HCT116 (cell line): Measurements from ENCODE around the gene DHX16. TPM values are rescaled to one million over a fixed set of nuclear protein-coding genes. Genes with fewer than 3 reads are reported as not detected.

Experiments
- ATAC-seq: fragments of 200-7000 bp; cut with Tn5 transposase; 2 replicates; pipeline ENCODE4 v1.9.1; 2020; ENCODE audit warnings: mild to moderate bottlenecking, moderate library complexity
- BruUV-seq: library from RNA; stranded (reverse); fragments of 400-500 nt; replicated peaks from 2 replicates; lab custom pipeline; 2021; lab: Mats Ljungman, UMichigan
- CTCF ChIA-PET: fragments of 300-600 bp; sonication (Branson Sonifier 250); formaldehyde crosslinking; loops from one replicate; lab custom pipeline; 2021; ENCODE audit warnings: antibody characterized with exemption; lab: Charles Lee
- POLR2A ChIA-PET: fragments of 300-600, 350-600 bp; sonication (Branson Sonifier 250); formaldehyde crosslinking; loops from one replicate; lab custom pipeline; 2021; ENCODE audit warnings: antibody characterized with exemption; lab: Charles Lee
- RAD21 ChIA-PET, 2 experiments: fragments of 300-600 bp; sonication (Branson Sonifier 250); formaldehyde crosslinking; loops; one replicate each; lab custom pipeline; 2023; ENCODE audit warnings: low total read pairs in 2 of 2; ENCODE audit not compliant: uncharacterized antibody in 2 of 2, unreplicated experiment in 2 of 2, low non-redundant PET in 1 of 2; lab: Charles Lee
- DNase-seq: peaks from one replicate; pipeline ENCODE4 v3.0.0-alpha.2; 2010; ENCODE audit warnings: low read depth, low spot score
- H2AFZ ChIP-seq: fragments of 200-600 bp; shearing (Covaris generic), sonication (generic); 2 replicates; pipeline ENCODE4 v1.6.1; 2017; ENCODE audit warnings: low read depth, mixed run types, mixed read lengths, antibody characterized with exemption, low read length; ENCODE audit not compliant: poor library complexity, severe bottlenecking
- H3K27ac ChIP-seq: 2 replicates; pipeline ENCODE4 v1.5.1; 2012; ENCODE audit warnings: low read depth, low read length
- H3K27me3 ChIP-seq: fragments of 200-600 bp; sonication (generic); 2 replicates; pipeline ENCODE4 v1.6.1; 2016; ENCODE audit warnings: mixed run types, low read length, mixed read lengths; ENCODE audit not compliant: insufficient read depth
- H3K36me3 ChIP-seq, 2 experiments: fragments of 200-500 bp in 1 of 2; fragments of 200-600 bp in 1 of 2; sonication (Bioruptor generic) in 1 of 2; sonication (generic) in 1 of 2; 2 replicates each; pipeline versions ENCODE4 v1.5.1 to v1.6.1; 2014 to 2016; ENCODE audit warnings: low read length in 2 of 2, inconsistent platforms in 1 of 2, mixed read lengths in 1 of 2, mixed run types in 1 of 2; ENCODE audit not compliant: insufficient read depth in 2 of 2, control insufficient read depth in 1 of 2
- H3K4me1 ChIP-seq, 2 experiments: fragments of 200-600 bp in 1 of 2; sonication (generic) in 1 of 2; 2 replicates each; pipeline versions ENCODE4 v1.5.1 to v1.6.1; 2012 to 2017; ENCODE audit warnings: low read length in 2 of 2, inconsistent platforms in 1 of 2, mild to moderate bottlenecking in 1 of 2, mixed read lengths in 1 of 2, mixed run types in 1 of 2, moderate library complexity in 1 of 2; ENCODE audit not compliant: insufficient read depth in 2 of 2, control insufficient read depth in 1 of 2
- H3K4me2 ChIP-seq: fragments of 200-600 bp; sonication (generic); 2 replicates; pipeline ENCODE4 v1.6.1; 2017; ENCODE audit warnings: mixed run types, low read length, mixed read lengths
- H3K4me3 ChIP-seq, 2 experiments: fragments of 200-600 bp in 1 of 2; sonication (generic) in 1 of 2; replicated peaks in 1 of 2; 2 replicates each; pipeline ENCODE4 v1.5.1; 2011 to 2016; ENCODE audit warnings: low read length in 2 of 2, control low read depth in 1 of 2, low read depth in 1 of 2, mild to moderate bottlenecking in 1 of 2, mixed read lengths in 1 of 2, mixed run types in 1 of 2
- H3K79me2 ChIP-seq: fragments of 200-600 bp; sonication (generic); 2 replicates; pipeline ENCODE4 v1.6.1; 2017; ENCODE audit warnings: mild to moderate bottlenecking, mixed run types, low read length, moderate library complexity, mixed read lengths; ENCODE audit not compliant: insufficient read depth
- H3K9ac ChIP-seq: fragments of 200-600 bp; sonication (generic); 2 replicates; pipeline ENCODE4 v1.6.1; 2016; ENCODE audit warnings: low read length, mixed read lengths
- H3K9me2 ChIP-seq: fragments of 200-600 bp; sonication (generic), shearing (Covaris generic); 2 replicates; pipeline ENCODE4 v1.6.1; 2017; ENCODE audit warnings: mixed run types, mild to moderate bottlenecking, moderate library complexity; ENCODE audit not compliant: insufficient read depth
- H3K9me3 ChIP-seq, 2 experiments: fragments of 200-500 bp in 1 of 2; fragments of 200-600 bp in 1 of 2; sonication (Bioruptor generic) in 1 of 2; sonication (generic) in 1 of 2; 2 replicates each; pipeline ENCODE4 v1.6.1; 2014 to 2017; ENCODE audit warnings: low read length in 2 of 2, mixed read lengths in 2 of 2, inconsistent platforms in 1 of 2, low read depth in 1 of 2, mild to moderate bottlenecking in 1 of 2, mixed run types in 1 of 2, moderate library complexity in 1 of 2; ENCODE audit not compliant: control insufficient read depth in 1 of 2, insufficient read depth in 1 of 2
- H4K20me1 ChIP-seq: fragments of 200-600 bp; sonication (generic), shearing (Covaris generic); 2 replicates; pipeline ENCODE4 v1.6.1; 2017; ENCODE audit warnings: mixed run types, mild to moderate bottlenecking, moderate library complexity; ENCODE audit not compliant: insufficient read depth
- CBX3 ChIP-seq: IDR thresholded peaks from 2 replicates; pipeline ENCODE4 v1.6.1; 2012; ENCODE audit warnings: low read depth
- EGR1 ChIP-seq: IDR thresholded peaks from 2 replicates; pipeline ENCODE4 v1.6.1; 2012; ENCODE audit warnings: low read depth
- EZH2 ChIP-seq: fragments of 200-600 bp; sonication (generic); IDR thresholded peaks from 2 replicates; pipeline ENCODE4 v1.6.1; 2017; ENCODE audit warnings: antibody characterized with exemption, mixed run types
- FOSL1 ChIP-seq: IDR thresholded peaks from 2 replicates; pipeline ENCODE4 v1.6.1; 2012; ENCODE audit warnings: low read depth
- JUND ChIP-seq: IDR thresholded peaks from 2 replicates; pipeline ENCODE4 v1.6.1; 2012
- POLR2AphosphoS5 ChIP-seq: IDR thresholded peaks from 2 replicates; pipeline ENCODE4 v1.6.1; 2011; ENCODE audit warnings: mild to moderate bottlenecking, low read depth, low read length, moderate library complexity
- RAD21 ChIP-seq: IDR thresholded peaks from 2 replicates; pipeline ENCODE4 v1.6.1; 2012; ENCODE audit warnings: low read depth, mild to moderate bottlenecking
- SP1 ChIP-seq: IDR thresholded peaks from 2 replicates; pipeline ENCODE4 v1.6.1; 2012; ENCODE audit warnings: low read depth
- SRF ChIP-seq: IDR thresholded peaks from 2 replicates; pipeline ENCODE4 v1.6.1; 2012; ENCODE audit warnings: low read depth
- YY1 ChIP-seq: IDR thresholded peaks from 2 replicates; pipeline ENCODE4 v1.6.1; 2011; ENCODE audit warnings: low read length, low read depth, moderate library complexity, mild to moderate bottlenecking; ENCODE audit not compliant: insufficient replicate concordance; ENCODE audit errors: extremely low read depth
- intact Hi-C: fragments of 100-400 bp; cut with micrococcal nuclease; formaldehyde crosslinking; loops from 2 replicates; pipeline ENCODE4 v1.10.0; 2022
- total RNA-seq: library from RNA; stranded (reverse); gene quantifications from one replicate; pipeline ENCODE4 v1.2.1, GENCODE V29; 2021; ENCODE audit not compliant: unreplicated experiment
- TF ChIP-seq, protein P1 (sequence below): IDR thresholded peaks from 2 replicates; pipeline ENCODE4 v1.6.1; 2012
- TF ChIP-seq, protein P2 (sequence below): IDR thresholded peaks from 2 replicates; pipeline ENCODE4 v1.6.1; 2012

The DHX16 gene
- total RNA-seq, 1 experiment from 2014 or later = 46.0 TPM

DNA sequence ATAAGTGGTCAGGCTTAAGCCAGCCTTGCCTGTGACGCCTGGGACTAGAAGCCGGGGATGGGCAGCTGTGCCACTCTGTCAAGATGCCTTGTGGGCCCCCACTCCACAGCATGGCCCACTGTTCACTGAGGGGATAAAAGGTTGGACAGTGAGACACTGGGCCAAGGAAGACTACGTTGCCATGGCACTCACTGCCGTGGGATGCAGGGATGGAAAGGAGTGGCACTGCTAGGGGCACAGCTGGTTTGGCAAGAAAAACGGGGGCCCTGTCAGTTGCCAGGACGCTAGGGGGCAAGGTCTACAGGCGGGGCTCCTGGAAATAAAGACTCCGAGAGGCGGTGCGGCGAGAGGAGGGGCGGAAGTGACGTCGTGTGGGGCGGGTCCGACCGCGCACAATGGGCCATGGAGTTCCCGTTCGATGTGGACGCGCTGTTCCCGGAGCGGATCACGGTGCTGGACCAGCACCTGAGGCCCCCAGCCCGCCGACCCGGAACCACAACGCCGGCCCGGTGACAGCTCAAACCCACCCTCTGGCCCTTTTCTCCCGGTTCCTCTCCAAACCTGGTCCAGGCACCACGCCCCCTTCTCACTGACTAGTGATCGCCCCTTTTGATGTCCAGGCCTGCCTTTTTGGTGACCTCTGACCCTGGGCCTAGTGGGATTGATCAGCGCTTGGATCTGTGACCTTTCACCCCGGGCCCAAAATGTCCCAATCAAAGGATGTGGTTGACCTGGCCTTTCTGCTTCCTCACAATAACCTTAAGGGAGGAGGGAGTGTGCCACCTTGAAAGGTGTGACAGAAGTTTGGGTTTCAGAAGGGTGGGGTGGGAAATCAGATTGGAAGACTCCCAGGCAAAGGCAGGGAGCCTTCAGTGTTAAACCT, 46.1 kb downstream of the DHX16 start, which contains the start of gene ATAT1 (continued):
- TF ChIP-seq RAD21 (no peak), YY1 (peak; percentile 23), FOSL1 (no peak)
- TF ChIP-seq, protein P1, sequence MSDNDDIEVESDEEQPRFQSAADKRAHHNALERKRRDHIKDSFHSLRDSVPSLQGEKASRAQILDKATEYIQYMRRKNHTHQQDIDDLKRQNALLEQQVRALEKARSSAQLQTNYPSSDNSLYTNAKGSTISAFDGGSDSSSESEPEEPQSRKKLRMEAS = no peak

DNA sequence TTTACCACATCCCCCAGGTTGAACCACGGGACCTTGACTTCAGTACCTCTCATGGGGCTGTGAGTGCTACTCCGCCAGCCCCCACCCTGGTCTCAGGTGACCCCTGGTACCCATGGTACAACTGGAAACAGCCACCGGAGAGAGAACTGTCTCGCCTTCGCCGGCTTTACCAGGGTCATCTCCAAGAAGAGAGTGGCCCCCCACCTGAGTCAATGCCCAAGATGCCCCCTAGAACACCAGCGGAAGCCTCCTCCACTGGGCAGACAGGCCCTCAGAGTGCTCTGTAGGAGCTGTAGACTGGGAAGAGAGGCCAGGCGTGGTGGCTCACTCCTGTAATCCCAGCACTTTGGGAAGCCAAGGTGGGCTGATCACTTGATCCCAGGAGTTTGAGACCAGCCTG, 47.3 kb downstream of the DHX16 start:
- no peaks in the 10 kb centered on the region for H3K9me2 ChIP-seq
- H3K9me3 ChIP-seq = no peaks in the 10 kb centered on the region
- H3K9ac ChIP-seq = no peak overlapping the region
- no peak for ATAC-seq
- no peak overlapping the region for H3K4me3 ChIP-seq
- H3K36me3 ChIP-seq = peaks cover 42 to 44% of the 10 kb centered on the region in 2 experiments
- no peak overlapping the region for H2AFZ ChIP-seq
- DNase-seq = no peak
- intact Hi-C loops = no loop called here
- no peaks in the 10 kb centered on the region for H4K20me1 ChIP-seq
- ChIA-PET CTCF (no interaction called here), POLR2A (interaction anchor here (1.2 to 2.0 kb wide), 2 partner anchors 8 to 10 kb away, joined by 4 to 10 read pairs; partner anchors contain the start of genes MRPS18B and PPP1R10)
- no peak overlapping the region for H3K27ac ChIP-seq
- H3K4me1 ChIP-seq = peaks cover 2 to 15% of the 10 kb centered on the region in 2 experiments; a peak in 3 of 4 replicates
- peaks cover 24% of the 10 kb centered on the region; the same call in 1 of the 2 replicates for H3K79me2 ChIP-seq
- no TSS peak for BruUV-seq
- no peak overlapping the region for H3K4me2 ChIP-seq
- TF ChIP-seq FOSL1 = no peak
- no peak for TF ChIP-seq JUND
- no peak for TF ChIP-seq POLR2AphosphoS5
- no peak for TF ChIP-seq YY1
- TF ChIP-seq SP1 = no peak
- no peak for TF ChIP-seq EGR1
- no peak for TF ChIP-seq EZH2
- TF ChIP-seq, protein P2, sequence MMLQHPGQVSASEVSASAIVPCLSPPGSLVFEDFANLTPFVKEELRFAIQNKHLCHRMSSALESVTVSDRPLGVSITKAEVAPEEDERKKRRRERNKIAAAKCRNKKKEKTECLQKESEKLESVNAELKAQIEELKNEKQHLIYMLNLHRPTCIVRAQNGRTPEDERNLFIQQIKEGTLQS = no peak
- no peak for TF ChIP-seq SRF
- no peak for TF ChIP-seq CBX3
- TF ChIP-seq, all 23 proteins: peak for 0
- no peaks in the 10 kb centered on the region for H3K27me3 ChIP-seq
- RAD21 ChIA-PET = no interaction called here
